NOMO-1 treated with dmso at 0.1 percent for 144 hours (cell line): ENCODE results near the gene PARD3B.

Source experiments
- DNase-seq: peaks from one replicate; lab custom pipeline; 2025; ENCODE audit not compliant: unreplicated experiment; lab: John Stamatoyannopoulos, UW

The PARD3B gene

DNA sequence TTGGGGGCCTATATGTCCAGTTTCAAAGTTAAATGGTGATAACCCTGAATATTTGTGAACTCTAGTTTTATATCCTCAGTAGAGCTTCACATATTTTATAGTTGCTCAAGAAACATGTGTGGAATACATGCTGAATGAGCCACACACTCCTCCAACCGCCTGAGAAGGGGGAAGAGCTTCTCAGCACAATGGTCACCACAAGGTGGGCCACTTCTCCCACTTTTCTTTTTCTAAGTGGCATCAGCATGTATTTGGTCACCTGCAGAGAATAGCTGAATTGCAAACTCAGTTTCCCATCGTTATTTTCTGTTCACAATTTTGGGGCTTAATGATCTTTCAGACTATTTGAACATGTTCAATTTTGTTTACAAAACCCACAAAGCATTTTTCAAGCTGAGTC lies 340.5 kb downstream of the PARD3B start:
- no peak for DNase-seq

GRCh38 chr2:204886713-204887112 lies 341.4 kb downstream of the PARD3B start:
- DNase-seq: no peak

GRCh38 chr2:204888222-204888621 lies 342.9 kb downstream of the PARD3B start:
- DNase-seq: no peak

GRCh38 chr2:204890680-204891079 lies 345.4 kb downstream of the PARD3B start:
- DNase-seq: no peak

DNA sequence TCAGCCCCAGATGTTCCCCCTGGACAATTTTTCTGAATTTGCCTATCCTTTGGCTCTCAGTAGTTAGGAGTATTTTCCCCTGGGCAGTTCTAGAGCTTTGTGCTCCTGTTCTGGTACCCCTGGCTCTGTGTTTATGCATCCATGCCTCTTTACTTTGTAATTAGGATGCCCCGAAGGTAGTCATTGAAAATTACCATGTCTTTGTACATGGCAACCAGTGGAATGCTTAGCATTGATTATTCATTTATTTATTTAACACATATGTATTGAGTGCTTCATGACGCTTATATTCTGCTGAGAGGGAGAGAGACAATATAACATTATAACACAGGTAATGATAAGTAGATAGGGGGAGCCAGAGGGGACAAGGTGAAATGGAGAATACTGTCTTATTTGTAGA lies 346.5 kb downstream of the PARD3B start:
- no peak for DNase-seq

- DNase-seq: no peak
These were observed 347.4 kb downstream of the PARD3B start for GRCh38 chr2:204892506-204893255.

DNA sequence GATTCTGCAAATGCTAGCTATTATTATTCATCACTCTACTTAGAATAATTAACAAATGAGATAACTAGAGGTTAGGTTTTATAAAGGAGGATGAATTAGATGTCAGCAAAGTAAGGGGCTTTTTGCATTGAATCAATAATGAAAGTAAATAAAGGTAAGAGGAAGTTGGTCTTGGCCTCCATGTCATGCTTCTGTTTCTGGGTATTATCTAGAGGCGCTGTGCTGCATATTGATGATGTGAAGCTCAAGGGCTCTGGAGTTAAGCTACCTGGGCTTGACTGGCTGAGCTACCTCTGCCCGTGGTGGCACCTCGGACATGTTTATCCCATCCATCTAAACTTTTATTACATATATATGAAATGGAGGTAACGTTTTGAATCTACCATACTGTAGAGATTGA lies 350.9 kb downstream of the PARD3B start:
- no peak for DNase-seq

- DNase-seq: no peak
These were observed 352.3 kb downstream of the PARD3B start for GRCh38 chr2:204897561-204897960.

DNA sequence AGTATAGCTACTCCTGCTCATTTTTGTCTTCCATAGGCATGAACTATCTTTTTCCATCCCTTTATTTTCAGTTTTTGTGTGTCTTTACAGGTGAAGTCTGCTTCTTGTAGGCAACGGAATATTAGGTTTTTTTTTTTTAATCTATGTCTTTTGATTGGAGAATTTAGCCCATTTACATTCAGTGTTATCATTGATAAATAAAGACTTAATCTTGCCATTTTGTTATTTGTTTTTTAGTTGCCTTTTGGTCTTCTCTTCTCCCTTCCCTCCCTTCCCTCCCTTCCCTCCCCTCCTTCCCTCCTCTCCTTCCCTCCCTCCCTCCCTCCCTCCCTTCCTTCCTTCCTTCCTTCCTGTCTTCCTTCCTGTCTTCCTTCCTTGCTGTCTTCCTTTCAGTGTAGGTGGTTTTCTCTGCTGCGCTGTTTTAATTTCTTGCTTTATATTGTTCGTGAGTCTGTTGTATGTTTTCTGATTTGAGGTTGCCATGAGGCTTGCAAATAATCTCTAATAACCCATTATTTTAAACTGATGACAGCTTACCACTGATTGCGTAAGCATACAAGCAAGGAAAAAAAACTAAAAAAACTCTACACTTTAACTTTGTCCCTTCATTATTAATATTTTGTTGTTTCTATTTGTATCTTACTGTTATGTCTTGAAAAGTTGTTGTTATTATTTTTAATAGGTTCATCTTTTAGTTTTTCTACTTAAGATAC lies 353.8 kb downstream of the PARD3B start:
- DNase-seq: no peak

DNA sequence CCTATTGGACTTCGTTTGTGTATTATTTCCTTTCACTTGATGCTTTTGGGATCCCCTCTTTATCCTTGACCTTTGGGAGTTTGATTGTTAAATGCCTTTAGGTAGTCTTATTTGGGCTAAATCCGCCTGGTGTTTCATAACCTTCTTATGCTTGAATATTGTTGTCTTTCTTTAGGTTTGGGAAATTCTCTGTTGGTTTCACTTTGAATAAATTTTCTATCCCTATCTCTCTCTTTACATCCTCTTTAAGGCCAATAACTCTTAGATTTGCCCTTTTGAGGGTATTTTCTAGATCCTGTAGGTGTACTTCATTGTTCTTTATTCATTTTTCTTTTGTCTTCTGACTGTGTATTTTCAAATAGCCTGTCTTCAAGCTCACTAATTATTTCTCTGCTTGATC lies 354.7 kb downstream of the PARD3B start:
- DNase-seq: no peak

GRCh38 chr2:204900487-204900886 lies 355.2 kb downstream of the PARD3B start:
- DNase-seq: no peak

- DNase-seq: no peak
These were observed 355.6 kb downstream of the PARD3B start for GRCh38 chr2:204900910-204901309.

DNA sequence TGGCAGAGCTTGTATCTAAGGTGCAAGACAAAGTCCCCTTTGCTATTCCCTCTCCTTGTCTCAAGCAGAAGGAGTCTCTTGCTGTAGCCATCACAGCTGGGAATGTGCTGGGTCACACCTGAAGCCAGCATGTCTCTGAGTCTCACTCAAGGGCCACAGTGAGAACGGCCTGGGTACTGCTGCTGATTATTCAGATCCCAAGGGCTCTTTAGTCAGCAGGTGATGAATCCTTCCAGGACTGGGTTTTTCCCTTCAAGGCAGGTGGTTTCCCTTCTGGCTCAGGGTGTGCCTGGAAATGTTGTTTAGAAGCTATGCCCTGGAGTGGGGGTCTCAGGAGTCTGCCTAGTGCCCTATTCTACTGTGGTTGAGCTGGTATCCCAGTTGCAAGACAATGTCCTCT lies 356.3 kb downstream of the PARD3B start:
- no peak for DNase-seq

DNA sequence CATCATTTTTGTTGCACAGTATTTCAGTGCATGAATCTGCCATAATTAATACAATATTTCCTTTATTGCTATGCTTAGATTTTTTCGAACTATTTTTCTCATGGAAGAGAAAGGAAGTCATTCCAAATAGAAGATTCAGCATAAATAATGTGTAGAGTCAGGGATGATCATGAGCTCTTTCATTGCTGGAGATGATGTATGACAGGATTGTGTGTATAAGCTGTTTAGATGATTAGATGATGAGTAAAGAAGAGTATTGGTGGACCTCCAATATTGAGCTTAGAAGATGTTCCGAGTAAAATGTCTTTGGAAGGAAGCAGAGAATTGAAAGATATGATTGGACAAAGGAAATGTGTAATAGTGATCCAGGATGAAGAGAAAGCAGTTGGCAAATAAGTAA lies 364.5 kb downstream of the PARD3B start:
- DNase-seq: no peak

DNA sequence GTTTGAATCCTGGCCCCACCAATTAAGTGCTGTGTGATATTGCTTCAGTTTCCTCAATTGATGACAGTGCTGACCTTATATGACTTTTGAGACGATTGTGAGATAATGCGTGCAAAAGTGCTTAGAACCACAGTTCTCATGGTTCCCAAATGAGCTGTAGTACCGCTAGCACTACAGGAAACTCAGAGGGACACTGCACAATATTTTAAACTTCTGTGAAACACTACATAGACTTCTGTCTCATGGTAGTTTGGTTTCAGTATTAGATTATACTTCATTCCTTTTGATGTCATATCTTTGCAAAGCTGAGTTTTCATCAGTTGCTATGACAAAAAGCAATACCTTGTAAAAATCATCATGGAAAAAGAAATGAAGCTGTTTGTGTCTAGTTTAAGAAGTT lies 368.0 kb downstream of the PARD3B start:
- no peak for DNase-seq

- no peak for DNase-seq
These were observed 368.7 kb downstream of the PARD3B start for GRCh38 chr2:204913854-204914464.

- no peak for DNase-seq
These were observed 369.4 kb downstream of the PARD3B start for GRCh38 chr2:204914708-204915107.

GRCh38 chr2:204917089-204917701 lies 371.9 kb downstream of the PARD3B start:
- DNase-seq: no peak

DNA sequence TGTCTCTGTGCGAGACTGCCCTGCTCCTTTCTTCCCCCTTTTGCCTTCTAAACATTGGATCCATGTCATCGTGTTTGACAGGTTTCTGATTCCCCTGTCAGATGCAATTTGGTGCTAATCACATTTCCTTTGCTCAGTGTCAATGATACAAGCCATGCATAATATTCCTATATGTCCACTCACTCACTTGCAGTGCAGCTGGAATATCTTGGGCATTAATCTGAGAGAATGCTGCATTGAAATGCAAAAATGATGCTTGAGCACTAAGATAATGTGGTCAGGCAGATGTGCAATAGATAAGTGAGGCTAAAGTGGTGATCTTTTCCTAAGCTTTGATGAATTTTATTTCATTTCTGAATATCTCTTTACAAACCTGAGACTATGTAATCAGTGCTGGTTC lies 375.5 kb downstream of the PARD3B start:
- no peak for DNase-seq

DNA sequence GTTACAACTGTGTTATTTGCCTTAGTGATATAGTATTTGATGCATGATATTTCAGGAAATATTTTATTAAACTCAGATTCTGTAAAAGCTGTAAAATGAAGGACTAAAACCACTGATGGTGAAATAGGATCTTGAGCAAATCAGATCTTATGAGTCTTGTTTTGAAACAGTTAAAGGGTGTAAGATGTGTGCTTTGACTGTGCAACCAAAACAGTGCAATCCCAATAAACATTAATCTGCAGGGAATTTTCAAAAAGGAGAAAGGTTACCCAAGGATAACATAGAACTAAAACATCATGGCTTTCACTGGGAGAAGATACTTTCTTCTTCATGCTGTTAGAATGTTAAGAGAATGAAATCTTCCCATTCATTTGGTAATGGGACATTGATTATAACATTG lies 378.7 kb downstream of the PARD3B start:
- DNase-seq: no peak

- DNase-seq: no peak
These were observed 386.3 kb downstream of the PARD3B start for GRCh38 chr2:204931562-204931961.
